Measurements from ENCODE around the gene TOGARAM1.

TOGARAM1 gene

DNA sequence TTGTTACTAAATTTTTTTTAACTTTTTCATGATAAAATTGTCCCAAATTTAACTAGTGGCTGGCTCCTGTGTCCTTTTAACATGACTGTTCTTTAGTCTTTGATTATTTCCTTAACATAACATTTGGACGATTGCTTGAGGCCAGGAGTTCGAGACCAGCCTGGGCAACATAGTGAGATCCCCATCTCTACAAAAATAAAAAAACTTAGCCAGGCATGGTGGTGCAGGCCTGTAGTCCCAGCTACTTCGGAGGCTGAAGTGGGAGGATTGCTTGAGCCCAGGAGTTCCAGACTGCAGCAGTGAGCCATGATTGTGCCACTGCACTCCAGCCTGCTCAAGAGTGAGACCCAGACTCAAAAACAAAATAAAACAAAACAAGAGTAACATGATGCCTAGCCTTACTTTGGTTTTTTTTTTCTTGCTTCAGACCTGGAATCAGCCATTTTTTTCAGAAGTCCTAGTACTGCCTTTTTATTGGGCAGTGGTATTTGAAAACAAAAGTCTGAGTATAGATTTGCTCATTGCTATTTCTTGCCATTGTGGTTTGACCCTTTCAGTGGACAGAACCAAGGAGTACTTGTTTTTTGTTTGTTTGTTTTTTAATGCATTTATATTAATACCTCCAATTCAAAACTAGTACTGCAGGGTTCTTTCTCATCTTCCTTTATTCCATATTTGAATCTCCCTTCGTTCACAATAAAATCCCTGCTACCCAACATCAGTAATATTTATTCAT, 4.8 kb downstream of the TOGARAM1 start:
- no peak for DNase-seq

DNA sequence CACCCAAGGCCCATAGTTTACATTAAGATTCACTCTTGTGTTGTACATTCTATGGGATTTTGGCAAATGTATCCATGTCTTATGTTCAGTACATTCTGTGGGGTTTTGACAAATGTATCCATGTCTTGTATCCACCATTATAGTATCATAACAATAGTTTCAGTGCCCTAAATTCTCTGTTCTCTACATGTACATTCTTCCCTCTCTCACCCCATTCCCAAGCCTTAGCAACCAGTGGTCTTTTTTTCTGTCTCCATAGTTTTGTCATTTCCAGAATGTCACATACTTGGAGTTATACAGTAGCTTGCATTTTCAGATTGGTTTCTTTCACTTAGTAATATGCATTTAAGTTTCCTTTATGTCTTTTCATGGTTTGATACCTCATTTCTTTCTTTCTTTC, 6.7 kb downstream of the TOGARAM1 start:
- no peak for DNase-seq

DNA sequence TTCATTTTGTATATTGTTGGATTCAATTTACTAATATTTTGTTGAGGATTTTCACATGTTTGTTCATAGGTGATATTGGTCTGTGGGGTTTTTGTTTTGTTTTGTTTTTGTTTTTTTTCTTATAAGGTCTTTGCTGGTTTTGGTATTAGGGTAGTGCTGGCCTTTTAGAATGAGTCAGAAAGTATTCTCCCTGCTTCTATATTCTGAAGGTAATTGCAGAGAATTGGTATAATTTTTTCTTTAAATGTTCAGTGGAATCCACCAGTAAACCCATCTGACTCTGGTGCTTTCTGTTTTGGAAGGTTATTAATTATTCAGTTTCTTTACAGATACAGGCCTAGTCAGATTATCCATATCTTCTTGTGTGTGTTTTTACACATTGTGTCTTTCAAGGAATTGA, 8.9 kb downstream of the TOGARAM1 start:
- DNase-seq, result no peak

DNA sequence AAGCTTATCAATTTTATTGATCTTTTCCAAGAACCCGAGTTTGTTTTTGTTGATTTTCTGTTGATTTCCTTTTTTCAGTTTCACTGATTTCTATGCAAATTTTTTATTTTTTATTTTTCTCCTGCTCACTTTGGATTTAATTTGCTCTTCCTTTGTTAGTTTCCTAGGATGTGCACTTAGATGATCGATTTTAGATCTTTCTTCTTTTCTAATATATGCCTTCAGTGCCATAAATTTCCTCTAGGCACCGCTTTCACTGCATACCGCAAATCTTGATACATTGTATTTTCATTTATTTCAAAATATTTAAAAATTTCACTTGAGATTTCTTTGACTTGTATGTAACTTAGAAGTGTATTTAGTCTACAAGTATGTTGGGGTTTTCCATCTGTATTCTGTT, 9.5 kb downstream of the TOGARAM1 start:
- DNase-seq, result no peak

DNA sequence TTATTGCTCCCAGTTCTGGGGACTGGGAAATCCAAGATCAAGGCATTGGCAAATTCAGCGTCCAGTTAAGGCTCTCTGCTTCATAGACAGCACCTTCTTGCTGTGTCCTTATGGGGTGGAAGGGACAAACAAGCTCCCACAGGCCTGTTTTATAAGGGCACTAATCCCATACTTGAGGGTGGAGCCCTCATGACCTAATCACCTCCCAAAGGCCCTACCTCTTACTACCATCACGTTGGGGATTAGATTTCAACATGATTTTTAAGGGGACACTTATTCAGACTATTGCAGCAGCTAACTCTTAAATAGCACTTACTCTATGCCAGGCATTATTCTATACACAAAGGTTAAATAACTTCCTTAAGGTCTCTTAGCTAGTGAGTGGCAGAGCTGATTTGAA, 17.3 kb downstream of the TOGARAM1 start:
- DNase-seq, result no peak

DNA sequence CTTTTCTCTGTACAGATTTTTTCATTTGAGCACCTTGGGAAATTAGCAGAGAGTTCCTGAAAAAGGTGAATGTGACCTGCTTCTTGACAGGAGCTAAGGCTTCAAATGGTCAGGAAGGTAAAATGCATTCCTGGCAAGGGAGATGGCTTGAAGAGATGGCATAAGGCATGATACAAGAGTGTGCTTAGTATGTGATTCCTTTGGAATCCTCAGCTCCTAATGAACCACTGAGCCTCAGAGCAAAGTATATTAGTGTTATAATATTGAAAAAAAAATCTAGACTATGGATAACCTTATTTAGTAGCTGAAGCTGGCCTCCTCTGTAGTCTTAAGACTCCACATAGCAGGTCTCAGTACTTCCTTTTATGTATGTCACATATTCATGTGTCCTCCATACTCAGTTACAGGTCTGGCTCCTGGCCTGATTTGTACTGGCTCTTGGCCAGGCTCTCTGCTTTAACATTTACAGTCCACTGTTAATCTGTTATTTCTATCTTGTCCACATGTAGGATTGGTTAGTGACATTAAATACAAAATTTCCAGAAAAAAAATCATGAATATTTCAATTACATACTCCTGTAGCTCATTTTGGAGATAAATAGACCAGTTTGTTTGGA, 17.9 kb downstream of the TOGARAM1 start:
- DNase-seq, result no peak

DNA sequence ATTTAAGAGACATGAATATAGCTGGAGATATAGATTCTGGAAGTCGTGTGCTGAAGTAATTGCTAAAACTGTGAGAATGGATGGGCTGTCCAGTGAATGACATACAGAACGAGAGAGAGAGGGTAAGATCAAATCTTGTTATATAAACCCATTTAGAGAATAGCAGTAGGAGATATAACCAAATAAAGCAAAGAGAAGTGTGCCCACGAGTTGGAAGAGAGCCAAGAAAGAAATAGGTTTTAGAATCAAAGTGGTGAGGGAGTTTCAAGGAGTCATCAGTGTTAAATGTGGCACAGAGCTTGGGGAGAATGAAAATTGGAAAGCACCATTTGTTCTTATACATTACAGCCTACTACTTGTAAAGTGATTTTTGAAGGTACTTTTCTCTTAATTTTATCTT, 19.2 kb downstream of the TOGARAM1 start:
- DNase-seq, result no peak

DNA sequence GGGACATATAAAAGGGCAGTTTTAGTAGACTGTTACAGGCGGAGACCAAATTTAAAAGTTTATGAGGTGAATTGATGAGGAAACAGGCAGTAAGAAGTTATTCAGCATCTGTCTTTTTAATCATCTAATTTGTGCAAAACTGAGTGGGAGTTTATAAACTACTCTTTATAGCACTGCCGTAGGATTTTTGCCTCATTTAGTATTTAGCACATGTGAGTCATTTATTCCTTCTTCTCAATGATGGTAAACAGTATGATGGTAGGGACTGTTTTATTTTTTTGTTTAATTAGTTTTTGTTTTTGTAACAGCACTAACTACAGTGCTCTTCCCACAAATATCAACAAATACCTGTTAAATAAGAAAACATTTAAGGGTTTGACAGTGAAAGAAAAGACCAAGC, 20.6 kb downstream of the TOGARAM1 start:
- DNase-seq, result no peak

DNA sequence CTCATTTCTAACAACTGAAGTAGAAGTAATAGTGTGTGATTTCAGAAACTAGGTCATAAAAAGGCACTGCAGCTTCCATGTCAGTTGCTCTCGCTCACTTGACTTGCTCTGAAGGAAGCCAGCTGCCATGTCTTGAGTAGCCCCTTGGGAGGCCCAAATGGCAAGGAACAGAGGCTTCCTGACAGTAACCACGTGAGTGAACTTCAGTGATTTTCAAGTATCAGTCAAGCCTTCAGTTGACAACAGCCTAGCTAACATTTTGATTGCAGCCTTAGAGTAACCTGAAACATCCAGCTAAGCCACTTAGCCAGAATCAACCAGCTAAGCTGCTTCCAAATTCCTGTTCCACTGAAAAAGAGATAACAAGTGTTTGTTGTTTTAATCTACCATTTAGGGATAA, 26.7 kb downstream of the TOGARAM1 start:
- DNase-seq, result no peak

DNA sequence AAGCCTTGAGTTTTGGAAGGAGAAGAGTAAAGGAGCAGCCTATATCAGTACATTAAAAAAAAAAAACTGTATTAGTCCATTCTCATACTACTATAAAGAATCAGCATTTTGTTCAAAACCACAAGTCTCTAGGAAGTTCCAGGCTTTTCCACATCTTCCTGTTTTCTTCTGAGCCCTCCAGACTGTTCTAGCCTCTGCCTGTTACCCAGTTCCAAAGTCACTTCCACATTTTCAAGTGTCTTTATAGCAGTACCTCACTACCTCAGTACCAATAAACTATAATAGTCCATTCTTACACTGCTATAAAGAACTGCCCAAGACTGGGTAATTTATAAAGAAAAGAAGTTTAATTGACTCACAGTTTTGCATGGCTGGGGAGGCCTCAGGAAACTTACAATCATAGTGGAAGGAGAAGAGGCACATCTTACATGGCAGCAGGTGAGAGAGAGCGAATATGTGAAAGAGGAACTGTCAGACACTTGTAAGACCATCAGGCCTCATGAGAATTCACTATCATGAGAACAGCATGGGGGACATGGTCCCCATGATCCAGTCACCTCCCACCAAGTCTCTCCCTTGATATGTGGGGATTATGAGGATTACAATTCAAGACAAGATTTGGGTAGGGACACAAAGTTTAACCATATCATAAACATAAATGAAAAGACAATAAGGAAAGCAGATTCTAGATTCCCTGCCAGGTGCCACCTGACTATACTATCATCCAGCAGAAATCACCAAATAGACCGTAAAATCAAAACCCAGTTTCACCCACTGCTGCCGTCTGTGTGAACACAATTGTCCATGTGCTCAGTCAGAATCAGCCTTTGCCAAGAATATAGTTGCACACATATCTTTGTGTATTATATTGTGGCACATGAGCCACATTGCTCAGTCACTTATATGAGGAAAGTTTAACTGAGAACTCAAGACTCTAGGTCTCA, 27.8 kb downstream of the TOGARAM1 start:
- no peak for DNase-seq

DNA sequence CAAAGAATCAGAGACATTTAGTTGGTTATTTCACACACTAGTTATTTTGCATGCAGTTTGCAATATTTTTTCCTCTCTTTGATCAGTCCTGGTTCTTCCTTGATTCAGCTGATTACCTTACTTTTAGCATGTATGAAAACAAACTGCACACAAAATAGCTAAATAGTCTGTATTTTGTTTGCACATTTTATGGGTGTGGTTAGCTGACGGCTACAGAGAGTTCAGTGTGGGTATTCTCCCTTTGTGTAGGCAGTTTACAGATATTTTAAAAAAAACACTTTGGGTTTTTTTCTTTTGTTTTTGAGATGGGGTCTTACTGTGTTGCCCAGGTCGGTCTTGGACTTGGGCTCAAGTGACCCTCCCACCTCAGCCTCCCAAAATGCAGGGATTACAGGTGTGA, 28.5 kb downstream of the TOGARAM1 start:
- no peak for DNase-seq

DNA sequence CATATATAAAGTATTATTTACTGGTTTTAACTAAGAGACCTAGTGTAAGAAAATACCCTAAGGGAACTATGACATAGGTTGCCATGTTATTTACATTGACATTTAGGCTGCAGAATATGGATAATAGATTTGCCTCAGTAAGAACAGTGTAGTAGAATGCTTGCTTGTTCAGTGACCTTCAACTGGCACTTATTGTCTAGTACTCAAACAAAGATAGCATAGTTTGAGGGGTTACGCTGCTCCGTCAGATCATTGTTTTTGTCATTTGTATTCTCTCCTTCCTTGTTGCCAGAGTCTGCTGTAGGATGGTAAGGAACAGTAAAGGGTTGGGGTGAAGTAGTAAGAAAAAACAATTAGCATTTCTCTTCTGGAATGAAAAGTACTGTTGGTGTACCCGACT, 33.2 kb downstream of the TOGARAM1 start:
- no peak for DNase-seq

DNA sequence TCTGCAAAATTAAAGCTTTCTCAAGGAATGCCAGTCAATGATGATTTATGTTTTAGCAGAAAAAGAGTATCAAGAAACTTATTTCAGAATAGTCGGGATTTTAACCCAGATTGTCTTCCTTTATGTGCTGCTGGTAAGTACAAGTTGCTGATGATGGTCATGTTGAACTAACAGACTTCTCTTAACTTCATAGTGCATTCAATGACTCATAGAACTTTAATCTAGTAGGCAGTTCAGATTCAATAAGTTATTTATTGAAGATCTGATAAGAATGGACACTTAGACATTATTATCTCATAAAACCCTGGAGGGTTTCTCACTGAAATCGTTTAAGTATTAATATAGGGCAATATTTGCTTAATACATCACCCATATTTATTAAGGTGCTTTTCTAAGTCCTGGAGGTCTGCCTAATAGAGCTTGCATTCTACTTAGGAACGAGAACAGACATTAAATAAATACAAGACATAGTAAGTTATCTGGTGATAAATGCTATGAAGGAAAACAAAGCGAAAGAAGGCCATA, 33.8 kb downstream of the TOGARAM1 start:
- no peak for DNase-seq

DNA sequence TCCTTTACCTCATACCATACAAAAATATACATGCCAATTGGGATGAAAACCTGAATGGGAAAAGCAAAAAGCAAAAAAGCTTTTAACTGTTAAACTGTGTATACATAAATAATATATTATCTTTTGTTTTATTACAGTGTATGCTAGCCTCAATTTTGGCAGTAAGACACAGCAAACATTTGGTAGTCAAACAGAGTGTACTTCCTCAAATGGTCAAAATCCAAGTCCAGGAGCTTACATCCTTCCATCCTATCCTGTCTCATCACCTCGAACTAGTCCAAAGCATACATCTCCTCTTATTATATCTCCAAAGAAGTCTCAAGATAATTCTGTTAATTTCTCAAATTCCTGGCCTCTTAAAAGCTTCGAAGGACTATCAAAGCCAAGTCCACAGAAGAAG, 41.9 kb downstream of the TOGARAM1 start:
- DNase-seq, result no peak

DNA sequence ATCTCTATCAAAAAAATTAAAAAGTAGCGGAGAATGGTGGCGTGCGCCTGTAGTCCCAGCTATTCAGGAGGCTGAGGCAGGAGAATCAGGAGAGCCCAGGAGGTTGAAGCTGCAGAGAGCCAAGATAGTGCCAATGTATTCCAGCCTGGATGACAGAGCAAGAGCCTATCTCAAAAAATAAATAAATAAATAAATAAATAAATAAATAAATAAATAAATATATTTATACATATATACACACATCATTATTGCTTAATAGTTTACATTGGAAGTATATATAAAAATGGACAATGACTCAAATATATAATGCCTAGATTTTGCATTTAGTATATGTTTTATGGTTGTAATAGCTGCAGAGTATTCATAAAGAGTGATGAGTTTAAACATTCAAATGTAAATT, 53.1 kb downstream of the TOGARAM1 start:
- no peak for DNase-seq

DNA sequence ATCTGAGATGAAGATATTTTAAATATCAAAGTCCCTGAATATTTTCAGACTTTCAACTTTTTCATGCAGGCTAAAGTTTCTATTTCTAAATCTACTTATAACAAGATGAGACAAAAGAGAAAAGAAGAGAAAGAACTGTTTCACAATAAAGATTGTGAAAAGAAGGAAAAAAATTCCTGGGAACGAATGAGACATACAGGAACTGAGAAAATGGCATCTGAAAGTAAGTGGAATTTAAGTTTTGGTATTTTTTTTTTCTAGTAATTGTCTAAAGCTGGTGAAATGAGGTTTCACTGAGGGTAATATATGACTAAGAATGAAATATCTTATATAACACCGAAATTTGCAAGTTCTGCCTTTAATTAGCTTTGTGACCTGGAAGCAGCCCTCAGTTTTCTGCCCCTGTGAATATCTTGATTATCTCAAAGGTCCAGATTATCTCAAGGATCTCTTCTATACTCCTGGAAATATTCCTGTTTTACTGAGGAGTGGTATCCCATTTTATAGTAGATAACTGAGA, 66.2 kb downstream of the TOGARAM1 start:
- no peak for DNase-seq

DNA sequence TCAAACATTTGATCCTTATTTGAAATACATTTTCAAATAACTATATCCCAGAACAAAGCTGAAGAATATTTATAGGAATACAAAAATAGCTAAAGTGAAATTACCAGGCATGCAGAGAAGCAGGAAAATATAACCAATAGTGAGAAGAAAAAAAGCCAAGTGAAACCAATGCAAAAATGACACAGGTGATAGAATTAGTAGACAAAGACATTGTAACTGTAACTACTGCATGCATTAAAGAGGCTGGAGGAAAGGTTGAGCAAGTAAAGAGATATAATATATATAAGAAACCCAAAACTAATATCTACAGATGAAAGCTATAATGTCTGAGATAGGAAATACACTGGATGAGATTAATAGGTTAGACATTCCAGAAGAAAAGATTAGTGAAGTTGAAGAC, 72.7 kb downstream of the TOGARAM1 start:
- no peak for DNase-seq

DNA sequence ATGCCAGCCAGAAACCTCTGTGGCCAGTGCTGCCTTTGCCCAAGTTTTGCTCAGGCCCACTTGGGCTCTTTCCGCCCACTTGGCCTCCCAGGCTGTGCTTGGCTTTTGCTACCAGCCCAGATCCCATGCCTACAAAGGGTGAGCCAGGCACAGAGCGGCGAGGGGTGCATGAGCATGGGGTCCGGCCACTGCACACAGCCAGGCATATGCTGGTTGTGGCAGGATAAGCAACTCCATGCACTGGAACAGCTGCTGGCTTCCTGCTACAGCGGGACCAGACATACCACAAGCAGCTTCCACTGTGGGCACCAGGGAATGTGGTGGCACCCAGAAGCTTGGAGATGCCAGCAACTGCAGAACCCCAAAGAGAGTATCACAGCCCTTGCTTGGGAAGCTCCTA, 76.3 kb downstream of the TOGARAM1 start:
- DNase-seq, result no peak

DNA sequence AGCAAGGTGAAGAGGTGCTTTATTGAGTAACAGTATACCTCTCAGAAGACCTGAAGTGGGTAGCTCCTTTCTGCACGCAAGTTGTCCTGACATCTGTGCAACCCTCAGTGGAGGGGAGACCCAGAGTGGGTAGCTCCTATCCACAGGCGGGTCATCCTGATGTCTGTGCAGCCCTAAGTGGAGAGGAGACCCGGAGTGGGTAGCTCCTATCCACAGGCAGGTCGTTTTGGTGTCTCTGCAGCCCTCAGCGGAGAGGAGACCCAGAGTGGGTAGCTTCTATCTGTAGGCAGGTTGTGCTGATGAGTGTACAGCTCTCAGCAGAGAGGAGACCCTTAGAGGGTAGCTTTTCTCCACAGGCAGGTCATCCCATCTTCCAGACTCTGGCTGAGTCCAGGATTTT, 76.9 kb downstream of the TOGARAM1 start:
- DNase-seq, result no peak

DNA sequence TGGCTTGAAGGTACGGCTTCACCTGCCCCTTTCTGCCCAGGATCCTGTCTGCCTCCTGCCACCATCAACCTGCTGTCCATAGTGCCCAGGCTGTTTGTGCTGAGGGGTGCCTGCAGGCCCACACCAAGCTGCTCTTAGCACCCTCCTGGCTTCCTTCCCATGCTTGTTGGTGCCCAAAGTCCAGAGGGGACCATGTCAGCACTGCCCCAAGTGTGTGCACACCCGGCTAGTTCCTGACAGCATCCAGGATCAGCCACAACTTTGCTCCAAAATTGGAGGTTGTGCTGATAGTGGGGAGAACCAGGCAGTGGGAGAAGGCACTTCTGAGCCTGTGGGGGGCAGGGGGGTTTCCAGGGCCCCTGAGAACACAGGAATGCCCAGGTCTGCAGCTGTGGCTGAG, 77.4 kb downstream of the TOGARAM1 start:
- no peak for DNase-seq

DNA sequence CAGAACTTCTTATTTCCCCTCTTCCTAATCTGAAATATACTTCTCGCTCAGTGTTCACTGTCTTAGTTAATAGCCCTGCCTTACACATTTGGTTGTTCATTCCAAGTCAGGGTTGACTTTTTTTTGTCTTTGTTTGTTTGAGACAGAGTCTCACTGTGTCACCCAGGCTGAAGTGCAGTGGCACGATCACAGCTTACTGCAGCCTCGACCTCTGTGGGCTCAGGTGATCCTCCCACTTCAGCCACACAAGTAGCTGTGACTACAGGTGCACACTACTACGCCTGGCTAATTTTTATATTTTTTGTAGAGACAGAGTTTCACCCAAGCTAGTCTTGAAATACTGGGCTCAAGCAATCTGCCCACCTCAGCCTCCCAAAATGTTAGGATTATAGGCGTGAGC, 79.7 kb downstream of the TOGARAM1 start:
- DNase-seq, result no peak

DNA sequence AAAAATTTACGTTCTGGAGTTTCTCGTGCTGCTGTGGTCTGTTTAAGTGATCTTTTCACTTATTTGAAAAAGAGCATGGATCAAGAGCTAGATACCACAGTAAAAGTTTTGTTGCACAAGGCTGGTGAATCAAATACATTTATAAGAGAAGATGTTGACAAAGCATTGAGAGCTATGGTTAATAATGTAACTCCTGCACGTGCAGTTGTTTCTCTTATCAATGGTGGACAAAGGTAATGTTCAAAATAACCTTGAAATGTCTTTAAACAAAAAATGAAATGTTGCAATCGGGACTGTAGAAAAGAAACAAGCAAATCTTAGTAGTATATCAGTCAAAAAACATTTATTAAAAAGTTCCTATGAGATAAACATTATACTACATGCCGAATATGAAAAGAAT, 82.6 kb downstream of the TOGARAM1 start:
- no peak for DNase-seq

DNA sequence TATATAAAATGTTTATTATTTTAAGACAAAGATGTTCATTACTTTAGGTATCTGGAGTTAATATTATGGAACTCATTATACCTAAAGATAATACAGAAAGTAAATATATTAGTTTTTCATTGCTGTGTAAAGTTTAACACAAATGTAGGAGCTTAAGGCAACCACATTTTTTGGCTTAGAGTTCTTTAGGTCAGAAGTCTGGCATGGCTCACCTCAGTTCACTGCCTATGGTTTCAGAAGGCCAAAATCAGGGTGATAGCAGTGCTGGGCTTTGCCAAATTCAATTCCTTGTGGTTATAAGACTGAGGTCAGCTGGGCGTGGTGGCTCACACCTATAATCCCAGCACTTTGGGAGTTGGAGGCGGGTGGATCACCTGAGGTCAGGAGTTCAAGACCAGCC, 86.4 kb downstream of the TOGARAM1 start:
- no peak for DNase-seq

All from CD4-positive, alpha-beta T cell treated with Interleukin-21 for 1 hour (primary cell).